Measurements from ENCODE around the gene MADCAM1.

MADCAM1 gene

GRCh38 chr19:532561-533363, 36.5 kb downstream of the MADCAM1 start:
- DNase-seq, result peak in 1 of 2 experiments; percentile 26

- no peak for DNase-seq
Observed at GRCh38 chr19:533364-534058, 37.2 kb downstream of the MADCAM1 start.

- no peak for DNase-seq
Observed at GRCh38 chr19:534088-534487, 37.8 kb downstream of the MADCAM1 start.

GRCh38 chr19:535017-535835, 38.9 kb downstream of the MADCAM1 start:
- DNase-seq, result no peak

- DNase-seq, result no peak
Observed at GRCh38 chr19:536031-536880, 40.0 kb downstream of the MADCAM1 start.

- DNase-seq, result no peak
Observed at GRCh38 chr19:536881-537404, 40.7 kb downstream of the MADCAM1 start.

GRCh38 chr19:538641-539428, 42.5 kb downstream of the MADCAM1 start:
- no peak for DNase-seq

GRCh38 chr19:539429-540030, 43.2 kb downstream of the MADCAM1 start:
- DNase-seq, result no peak

GRCh38 chr19:540867-541637, 44.8 kb downstream of the MADCAM1 start:
- DNase-seq, result no peak

- DNase-seq, result no peak
Observed at GRCh38 chr19:541699-542098, 45.4 kb downstream of the MADCAM1 start.

- no peak for DNase-seq
Observed at GRCh38 chr19:542173-542866, 46.0 kb downstream of the MADCAM1 start.

GRCh38 chr19:543910-544608, 47.8 kb downstream of the MADCAM1 start, which contains the start of gene GZMM:
GZMM (plus strand) TSS chr19:544053; CDS start chr19:544072, 19 bp downstream.
- peak; percentile 64 to 69 for DNase-seq

GRCh38 chr19:547117-547516, 50.8 kb downstream of the MADCAM1 start:
- no peak for DNase-seq

GRCh38 chr19:547836-548720, 51.8 kb downstream of the MADCAM1 start:
- no peak for DNase-seq

GRCh38 chr19:548886-549830, 52.9 kb downstream of the MADCAM1 start:
- no peak for DNase-seq

- DNase-seq, result no peak
Observed at GRCh38 chr19:554817-555216, 58.5 kb downstream of the MADCAM1 start.

All from activated CD4-positive, alpha-beta T cell treated with anti-CD3 and anti-CD28 coated beads, Interleukin-2, amount 50 U/mL, for 4 hours (primary cell).